GM12872 (cell line): Measurements from ENCODE around the gene P2RY2.

Experiments used
- CTCF ChIP-seq: IDR thresholded peaks from 3 replicates; pipeline ENCODE4 v1.5.1; 2011; ENCODE audit warnings: low read depth, mild to moderate bottlenecking, low read length, moderate library complexity; ENCODE audit not compliant: insufficient read depth

Gene P2RY2

DNA sequence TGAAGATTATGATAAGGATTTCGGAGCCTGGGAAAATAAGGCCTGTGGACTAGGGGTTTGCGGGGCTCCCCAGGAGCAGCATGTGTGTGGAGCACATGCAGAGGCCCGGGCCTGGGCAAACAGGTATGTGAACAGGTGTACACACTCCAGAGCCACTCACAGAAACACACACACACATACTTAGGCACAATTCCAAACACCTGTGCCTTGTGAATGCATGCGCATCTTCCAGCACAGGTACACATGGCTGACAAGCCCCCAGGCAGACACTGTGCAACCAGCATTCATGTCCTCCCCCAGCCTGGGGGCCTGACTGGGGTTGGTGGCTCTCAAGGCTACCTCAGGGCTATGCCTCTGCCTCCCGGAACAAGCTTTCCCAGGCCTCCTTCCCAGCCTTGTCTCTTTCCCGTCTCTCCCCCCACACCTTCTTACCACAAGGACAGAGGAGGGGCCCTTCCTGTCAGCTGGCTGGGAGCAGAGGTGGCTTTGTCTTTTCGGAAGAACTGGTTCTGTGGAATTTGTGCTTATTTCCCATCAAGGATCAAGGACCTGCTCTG is 51.5 kb downstream of the P2RY2 start:
- no peak for TF ChIP-seq CTCF

DNA sequence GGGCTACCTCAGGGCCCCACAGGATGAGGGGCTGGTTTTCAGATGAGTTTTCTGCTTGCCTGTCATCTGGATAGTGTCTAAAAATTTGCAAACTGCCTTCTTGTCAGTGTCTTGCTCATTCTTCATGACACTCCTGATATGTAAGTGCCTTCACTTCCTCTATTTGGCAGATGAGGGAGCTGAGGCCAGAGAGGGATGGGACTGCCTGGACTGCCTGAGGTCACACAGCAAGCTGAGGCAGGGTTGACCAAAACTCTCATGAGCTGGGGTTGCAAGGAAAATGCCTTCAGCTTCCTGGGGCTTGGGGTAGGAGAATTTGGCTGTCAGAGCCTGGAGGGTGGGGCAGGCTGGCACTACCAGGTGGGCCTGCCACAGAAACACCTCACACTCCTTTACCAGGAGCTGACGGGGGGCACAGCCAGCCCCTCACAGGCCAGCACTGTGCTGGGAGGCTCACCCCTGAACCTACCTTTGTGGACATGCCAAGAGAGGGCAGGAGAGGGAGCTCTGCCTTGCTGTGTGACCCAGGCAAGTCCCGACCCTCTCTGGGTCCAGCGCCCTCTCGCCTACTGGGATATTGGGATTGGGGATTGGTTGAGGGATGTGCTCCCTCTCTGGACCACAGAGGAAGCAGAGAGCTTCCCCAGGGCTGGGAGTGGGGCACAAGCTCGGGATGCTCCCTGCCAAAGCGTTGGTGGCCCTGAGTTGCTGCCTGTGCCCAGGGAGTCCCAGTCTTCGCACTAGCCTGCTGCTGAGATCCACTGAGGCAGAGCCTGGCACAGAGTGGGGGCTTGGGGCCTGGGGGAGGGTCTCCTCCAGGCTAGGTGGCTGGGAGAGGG is 52.2 kb downstream of the P2RY2 start:
- TF ChIP-seq CTCF, result 0 out of 3 replicates have a peak, but pooled peaks have one; percentile 11

- TF ChIP-seq CTCF, result no peak
Observed at GRCh38 chr11:73270855-73271477, 52.9 kb downstream of the P2RY2 start.

DNA sequence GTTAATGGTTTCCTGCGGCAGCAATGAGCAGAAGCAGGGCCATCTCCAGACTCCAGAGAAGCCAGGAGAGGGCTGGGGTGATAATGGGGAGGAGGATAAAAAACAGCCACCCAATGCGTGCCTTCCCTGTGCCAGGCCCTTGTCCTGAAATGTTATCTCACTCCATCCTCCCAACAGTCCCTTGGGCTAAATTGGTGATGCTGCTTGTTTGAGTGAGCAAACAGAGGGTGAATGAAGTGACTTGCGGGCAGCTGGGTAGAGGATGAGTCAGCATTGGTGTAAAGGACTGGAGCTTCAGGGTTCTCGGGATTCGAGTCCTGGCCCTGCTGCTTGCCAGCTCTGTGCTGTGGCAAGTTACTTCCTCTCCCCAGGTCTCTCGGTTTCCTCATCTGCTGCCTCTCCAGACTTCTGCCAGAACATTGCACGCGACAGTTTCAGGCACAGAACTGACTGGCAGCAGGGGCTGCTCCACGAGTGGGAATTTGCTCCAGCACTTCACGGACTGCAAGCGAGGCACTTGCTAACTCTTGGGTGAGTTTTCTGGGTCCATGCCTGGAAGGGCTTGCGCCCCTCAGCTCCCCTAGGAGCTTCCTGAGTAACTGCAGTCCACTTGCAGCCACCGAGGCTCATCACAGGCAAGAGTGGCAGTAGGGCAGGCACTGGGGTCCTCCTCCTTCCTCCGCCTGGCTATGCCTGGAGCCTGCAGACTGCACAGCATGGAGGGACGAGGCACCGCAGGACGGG is 54.0 kb downstream of the P2RY2 start, which contains the start of gene P2RY6:
Gene P2RY6 (plus strand): TSS at position 403 of the 744 bp plus-strand sequence. CDS start 24,181 bp downstream, outside the sequence.
- no peak for TF ChIP-seq CTCF

DNA sequence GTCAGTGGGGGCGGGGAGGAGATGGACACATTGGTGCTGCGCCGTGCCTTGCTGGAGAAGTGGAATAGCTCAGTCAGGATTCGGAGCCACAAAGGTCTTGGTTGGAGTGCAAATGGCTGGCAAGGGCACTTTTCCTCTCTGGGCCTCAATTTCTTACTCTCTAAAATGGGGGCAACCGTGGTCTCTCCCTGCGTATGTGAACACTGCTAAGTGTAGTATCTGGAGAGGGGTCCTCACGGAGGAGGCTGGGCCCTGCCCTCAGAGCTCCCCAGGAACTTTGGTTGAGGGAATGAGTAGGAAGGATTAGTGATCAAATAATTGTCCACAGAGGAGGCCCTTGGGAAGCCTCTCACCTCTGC is 54.6 kb downstream of the P2RY2 start:
- TF ChIP-seq CTCF, result no peak

DNA sequence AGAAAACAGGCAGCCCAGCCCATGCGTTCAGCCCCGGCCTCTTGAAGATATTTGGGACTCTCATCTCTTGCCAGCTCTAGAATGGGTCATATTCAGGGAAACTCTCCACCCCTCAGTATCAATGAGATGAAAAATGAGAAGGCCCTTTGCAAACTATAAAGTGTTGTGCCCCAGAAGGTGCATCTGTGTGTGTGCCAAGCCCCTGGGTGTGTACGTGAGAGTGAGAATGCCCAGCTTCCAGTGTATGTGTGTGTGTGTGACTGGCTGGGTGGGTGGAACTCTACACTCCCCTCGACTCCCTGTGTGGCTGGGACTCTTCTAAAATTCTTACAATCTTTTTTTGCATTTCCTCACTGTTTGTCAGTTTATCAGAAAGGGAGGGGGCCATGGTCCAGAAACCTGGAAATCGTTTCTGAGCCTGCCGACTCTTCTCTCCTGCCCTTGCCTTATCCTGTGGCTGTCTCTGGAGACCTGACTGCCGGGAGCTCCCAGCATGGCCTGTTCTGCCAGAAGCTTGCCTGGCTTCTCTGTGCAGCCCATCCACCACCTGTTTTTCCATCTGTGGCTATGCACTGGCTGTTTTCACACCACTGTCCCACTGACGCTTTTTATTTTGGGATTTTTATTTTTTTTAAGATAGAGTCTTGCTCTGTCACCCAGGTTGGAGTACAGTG is 55.3 kb downstream of the P2RY2 start:
- no peak for TF ChIP-seq CTCF
